ENCODE measurements around the gene ZC3H18.

Gene ZC3H18

DNA sequence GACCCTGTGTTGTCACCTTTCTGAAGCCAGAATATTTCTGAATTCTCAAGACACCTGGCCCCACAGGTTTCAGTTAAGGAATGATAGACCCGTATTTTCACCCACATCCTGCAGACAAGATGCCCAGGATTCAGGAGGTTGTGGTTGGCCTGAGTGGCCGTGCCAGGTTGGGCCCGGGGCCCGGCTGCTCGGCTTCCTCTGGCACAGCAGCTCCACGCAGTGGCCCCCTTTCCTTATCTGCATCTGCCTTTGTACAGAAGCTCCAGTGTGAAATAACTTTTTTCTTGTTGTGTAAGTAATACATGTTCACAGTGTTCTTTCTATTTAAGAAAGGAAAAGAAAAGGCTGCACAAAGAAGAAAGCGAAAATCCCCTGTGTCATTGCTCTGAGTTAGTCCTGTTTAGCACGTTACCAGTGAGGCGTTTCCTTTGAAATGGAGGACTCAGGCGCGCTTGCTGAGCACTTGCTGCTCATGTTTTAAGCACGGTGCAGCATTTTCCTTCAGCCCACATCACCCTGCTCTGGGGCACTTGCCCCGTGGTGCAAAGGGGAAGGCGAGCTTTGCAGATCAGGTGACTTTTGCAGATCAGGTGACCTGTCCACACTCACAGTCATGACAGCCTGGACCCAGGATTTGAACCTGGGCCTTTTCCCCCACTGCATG lies 12.8 kb downstream of the ZC3H18 start:
- no peak for DNase-seq (ENCODE audit: low read depth)

GRCh38 chr16:88584676-88585075 lies 14.5 kb downstream of the ZC3H18 start:
- no peak for DNase-seq (ENCODE audit: low read depth)

DNA sequence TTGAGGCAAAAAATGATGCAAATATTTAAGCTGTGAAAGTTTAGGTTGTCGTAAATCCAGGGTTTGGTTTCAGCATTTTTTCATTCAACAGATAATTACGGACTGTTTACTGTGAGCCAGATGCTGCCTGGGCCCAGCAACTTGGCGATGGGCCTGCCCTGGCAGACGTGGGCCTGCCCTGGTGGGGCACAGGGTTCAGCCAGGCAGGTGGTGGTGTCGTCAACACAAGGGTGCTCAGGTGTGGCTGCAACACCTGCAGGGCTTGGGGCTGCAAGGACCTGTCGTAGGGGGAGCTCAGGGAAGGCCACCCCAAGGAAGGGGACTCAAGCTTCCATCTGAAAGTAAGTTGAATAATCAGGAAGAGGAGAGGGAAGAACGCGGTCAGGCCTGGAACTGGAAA lies 15.1 kb downstream of the ZC3H18 start:
- no peak for DNase-seq (ENCODE audit: low read depth)

DNA sequence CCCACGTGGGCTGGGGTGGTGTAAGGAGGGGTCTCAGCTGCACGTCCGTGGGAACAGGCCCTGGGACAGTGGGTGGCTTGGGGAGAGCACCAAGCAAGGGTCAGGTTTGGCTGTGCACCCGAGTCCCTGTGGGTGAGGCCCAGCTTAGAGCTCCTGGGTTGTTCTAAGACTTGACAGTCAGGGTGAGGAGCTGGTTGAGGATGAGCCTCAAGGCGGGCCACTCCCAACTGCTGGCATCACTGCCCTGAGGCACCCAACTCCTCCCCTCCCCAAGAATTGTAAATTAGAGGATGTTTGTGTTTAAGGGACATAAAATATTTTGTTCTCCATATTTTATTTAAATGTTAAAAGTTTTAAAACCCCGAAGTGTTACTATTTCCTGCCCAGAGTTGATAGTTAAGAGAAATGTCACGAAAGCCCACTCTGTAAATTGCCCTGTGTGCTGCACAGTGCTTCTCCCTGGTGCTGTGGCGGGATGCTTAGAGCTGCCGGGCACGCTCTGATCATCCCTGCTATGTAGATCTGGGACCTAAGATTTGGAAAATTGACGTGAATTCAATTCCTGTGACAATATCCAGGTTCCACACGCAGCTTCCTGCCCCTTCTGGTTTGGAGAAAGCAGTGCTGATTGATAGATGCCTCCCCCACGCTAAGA lies 15.9 kb downstream of the ZC3H18 start:
- DNase-seq (ENCODE audit: low read depth) = no peak

GRCh38 chr16:88588148-88588547 lies 17.9 kb downstream of the ZC3H18 start:
- DNase-seq (ENCODE audit: low read depth) = no peak

- no peak for DNase-seq (ENCODE audit: low read depth)
Observed at GRCh38 chr16:88588754-88589153, 18.6 kb downstream of the ZC3H18 start.

DNA sequence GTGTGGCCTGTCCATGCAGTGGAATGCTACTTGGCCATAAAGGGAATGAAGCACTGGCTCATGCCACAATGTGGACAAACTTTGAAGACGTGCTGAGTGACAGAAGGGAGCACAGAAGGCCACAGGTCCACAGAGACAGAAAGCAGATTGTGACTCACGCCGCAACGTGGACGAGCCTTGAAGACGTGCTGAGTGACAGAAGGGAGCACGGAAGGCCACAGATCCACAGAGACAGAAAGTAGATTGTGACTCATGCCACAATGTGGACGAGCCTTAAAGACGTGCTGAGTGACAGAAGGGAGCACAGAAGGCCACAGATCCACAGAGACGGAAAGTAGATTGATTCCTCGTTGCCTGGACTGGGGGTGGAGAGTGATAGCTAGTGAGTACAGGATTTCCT lies 19.2 kb downstream of the ZC3H18 start:
- DNase-seq (ENCODE audit: low read depth) = no peak

- no peak for DNase-seq (ENCODE audit: low read depth)
Observed at GRCh38 chr16:88591577-88592021, 21.4 kb downstream of the ZC3H18 start.

- DNase-seq (ENCODE audit: low read depth) = no peak
Observed at GRCh38 chr16:88593061-88593460, 22.9 kb downstream of the ZC3H18 start.

DNA sequence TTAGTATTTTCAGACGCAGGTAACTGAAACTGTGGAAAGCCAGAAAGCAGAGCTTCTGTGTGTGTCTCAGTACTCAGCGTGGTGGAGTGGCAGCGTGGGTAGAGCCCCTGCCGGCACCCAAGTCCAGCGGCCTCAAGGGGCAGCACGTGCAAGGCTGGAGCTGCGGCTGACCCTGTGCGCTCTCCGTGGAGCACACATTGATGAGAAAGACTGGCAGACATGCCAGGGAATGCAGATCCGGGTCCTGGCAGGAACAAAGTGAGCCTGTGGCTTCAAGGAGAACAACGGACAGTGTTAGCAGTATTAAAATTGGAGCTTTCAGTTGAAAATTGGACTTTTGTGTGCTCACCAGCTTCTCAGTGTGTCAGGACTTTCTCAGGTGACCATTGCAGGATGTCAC lies 23.3 kb downstream of the ZC3H18 start:
- DNase-seq (ENCODE audit: low read depth) = no peak

DNA sequence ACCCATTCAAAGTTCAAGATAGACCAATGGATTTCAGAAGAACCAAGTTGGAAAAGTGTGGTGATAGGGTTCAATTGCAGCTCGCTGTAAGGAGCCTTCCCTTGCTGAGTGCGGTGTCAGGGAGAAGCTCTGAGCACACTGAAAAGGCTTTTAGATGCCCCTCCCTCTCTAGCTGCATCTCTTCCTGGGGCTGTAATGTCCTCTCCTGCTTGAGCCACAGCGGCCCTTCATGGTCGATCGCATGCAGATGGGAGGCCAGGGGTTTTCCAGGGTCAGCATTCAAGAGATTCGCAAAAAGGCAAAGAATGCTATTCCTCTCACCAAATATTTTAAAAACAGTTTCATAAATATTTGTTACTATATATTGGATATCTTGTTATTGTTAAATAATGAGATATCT lies 23.7 kb downstream of the ZC3H18 start:
- DNase-seq (ENCODE audit: low read depth) = no peak

DNA sequence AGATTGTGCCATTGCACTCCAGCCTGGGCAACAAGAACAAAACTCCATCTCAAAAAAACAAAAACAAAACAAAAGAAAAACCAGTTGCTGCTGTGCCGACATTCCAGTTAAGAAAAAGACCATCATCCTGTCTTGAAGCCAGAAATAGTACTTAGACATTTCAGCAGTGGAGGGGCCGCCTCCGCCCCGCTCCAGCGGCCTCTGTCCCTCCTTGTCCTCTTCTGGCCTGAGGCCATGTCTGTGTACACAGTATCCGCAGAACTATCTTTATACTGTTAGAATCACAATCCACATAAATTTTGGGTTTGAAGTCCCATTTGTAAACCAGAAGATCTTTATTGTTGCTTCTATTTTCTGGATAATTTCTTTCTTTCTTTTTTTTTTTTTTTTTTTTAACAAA lies 24.9 kb downstream of the ZC3H18 start:
- DNase-seq (ENCODE audit: low read depth) = no peak

DNA sequence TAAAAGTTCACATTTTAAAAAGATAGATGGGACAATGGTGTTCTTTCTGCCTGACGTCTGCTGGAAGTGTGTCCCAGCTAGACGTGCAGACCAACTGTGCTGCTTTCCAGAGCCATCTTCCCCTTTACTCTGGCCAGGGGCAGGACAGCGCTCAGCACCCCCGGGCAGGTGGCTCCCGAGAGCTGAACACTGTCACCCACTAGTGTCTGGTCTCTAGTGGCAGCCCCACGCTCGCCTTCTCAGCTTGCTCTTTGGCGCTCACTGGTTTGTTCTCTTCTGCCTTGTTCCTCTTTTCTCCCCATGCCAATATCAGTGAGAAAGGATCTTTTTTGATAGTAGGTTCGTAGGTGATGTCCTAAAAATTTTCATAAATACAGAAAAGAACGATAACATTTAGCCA lies 25.7 kb downstream of the ZC3H18 start:
- no peak for DNase-seq (ENCODE audit: low read depth)

DNA sequence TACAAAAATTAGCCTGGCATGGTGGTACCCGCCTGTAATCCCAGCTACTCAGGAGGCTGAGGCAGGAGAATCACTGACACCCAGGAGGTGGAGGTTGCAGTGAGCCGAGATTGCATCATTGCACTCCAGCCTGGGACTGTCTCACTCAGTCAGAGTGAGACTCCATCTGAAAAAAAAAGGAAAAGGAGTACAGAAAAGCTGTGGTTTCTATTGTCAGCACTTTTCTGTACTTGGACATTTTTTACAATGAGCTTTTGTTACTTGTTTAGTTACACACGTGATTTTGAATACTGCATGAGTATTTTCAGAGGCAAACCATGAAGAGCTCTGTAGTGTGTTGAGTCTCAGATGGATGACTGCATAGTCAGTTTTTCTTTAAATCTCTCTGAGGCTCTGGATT lies 26.3 kb downstream of the ZC3H18 start:
- DNase-seq (ENCODE audit: low read depth) = no peak

DNA sequence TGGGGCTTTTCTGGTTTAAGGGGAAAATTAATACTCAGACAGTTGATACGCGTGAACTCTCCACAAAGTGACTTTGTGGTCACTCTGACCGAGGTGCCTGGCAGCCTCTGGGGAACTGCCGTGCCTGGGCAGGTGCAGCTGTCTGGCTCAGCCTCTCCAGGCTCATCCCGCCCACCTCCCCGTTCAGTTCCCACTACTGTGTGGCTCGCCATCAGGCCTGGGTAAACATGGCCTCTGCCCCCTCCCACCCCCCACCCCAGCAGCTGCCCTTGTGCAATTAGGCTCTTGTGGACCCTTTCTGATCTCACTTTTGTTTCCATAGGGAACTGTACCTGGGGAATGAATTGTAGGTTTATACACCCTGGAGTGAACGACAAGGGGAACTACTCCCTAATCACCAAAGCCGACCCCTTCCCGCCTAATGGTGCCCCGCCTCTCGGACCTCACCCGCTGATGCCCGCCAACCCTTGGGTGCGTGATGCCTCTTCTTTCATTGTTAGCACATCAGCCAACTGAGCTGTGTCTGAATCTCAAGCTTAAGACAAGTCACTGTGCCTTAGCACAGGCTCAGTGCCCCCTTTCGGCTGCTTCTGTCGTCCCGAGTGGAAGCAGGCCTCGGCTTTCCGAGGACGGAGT lies 27.8 kb downstream of the ZC3H18 start:
- DNase-seq (ENCODE audit: low read depth) = no peak

GRCh38 chr16:88599092-88599733 lies 29.0 kb downstream of the ZC3H18 start:
- no peak for DNase-seq (ENCODE audit: low read depth)

DNA sequence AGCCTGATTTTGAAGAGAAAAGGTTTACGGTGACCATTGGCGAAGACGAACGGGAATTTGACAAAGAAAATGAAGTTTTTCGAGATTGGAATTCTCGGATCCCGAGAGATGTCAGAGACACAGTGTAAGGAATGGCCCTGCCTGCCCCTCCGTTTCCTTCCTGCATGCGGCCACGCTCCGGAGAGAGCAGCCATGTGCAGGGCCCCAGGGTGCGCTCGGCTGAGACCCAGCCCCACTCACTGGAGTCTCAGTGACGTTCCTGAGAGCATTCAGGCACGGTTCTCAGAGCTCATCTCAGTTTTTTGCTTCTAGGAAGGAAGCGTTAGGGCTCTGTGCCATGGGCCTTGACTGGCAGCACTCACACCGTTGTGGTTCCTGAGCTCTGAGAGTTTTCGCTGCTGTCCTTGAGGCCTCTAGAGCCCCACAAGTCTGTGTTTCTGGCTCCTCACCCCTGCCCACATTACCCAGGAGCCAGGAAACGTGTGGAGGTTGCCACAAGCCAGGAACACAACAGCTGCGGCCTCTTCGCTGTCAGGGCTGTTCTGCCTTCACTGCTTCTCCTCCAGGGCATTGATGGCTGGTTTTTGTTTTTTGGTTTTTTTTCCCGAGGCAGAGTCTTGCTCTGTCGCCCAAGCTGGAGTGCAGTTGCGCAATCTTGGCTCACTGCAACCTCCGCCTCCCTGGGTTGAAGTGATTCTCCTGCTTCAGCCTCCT lies 29.8 kb downstream of the ZC3H18 start:
- no peak for DNase-seq (ENCODE audit: low read depth)

GRCh38 chr16:88600539-88600896 lies 30.3 kb downstream of the ZC3H18 start:
- DNase-seq (ENCODE audit: low read depth) = no peak

DNA sequence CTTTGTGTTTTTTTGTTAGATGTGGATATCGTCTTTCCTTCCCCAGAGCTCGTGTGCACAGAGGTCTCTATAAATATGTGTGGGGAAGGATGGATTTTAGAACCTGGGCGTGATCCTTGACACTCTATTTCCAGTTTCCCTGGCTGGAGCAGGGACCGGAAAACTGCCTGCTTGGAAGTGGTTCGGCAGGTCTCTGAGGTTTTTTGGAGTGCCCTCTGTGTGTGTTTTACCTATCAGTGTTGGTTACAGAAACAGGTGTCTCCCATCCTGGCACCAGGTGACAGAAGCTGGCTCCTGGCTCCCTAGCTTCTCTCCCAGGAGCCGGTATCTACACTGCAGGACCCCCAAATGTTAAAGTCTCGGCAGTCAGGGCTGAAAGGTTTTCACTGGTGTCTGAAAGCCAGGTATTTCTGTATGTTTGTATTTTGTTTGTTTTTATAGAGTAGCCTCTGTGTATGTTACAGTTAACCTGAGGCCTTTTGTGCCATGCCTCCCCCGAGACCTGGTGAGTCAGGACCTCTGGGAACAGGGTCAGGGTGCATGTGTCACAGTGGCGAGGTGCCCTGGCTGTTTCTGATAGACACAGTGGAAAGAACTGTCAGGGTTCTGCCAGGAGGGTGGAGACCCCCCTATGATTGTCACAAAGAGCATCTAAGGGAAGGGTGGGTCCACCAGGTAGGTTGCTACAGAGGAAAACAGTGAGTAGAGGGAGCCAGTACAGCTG lies 31.3 kb downstream of the ZC3H18 start:
- no peak for DNase-seq (ENCODE audit: low read depth)

DNA sequence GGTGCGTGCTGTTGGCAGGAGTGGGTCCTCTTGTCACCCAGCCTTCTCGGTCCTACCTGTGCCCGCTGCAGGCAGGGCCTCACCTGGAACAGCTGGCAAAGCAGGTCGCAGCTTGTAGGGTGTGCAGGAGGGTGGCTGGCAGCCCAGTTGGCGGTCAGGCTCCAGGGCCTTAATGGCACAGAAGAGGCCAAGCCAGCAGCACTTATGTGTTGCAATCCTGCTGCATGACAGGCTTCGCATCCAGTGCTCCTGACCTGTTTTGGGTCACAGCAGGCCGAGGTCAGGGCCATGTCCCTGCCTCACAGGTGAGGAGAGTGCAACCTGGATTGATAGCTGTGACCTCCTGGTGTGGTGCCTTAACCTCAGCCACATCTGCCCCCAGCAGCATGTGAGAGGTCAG lies 31.9 kb downstream of the ZC3H18 start:
- no peak for DNase-seq (ENCODE audit: low read depth)

DNA sequence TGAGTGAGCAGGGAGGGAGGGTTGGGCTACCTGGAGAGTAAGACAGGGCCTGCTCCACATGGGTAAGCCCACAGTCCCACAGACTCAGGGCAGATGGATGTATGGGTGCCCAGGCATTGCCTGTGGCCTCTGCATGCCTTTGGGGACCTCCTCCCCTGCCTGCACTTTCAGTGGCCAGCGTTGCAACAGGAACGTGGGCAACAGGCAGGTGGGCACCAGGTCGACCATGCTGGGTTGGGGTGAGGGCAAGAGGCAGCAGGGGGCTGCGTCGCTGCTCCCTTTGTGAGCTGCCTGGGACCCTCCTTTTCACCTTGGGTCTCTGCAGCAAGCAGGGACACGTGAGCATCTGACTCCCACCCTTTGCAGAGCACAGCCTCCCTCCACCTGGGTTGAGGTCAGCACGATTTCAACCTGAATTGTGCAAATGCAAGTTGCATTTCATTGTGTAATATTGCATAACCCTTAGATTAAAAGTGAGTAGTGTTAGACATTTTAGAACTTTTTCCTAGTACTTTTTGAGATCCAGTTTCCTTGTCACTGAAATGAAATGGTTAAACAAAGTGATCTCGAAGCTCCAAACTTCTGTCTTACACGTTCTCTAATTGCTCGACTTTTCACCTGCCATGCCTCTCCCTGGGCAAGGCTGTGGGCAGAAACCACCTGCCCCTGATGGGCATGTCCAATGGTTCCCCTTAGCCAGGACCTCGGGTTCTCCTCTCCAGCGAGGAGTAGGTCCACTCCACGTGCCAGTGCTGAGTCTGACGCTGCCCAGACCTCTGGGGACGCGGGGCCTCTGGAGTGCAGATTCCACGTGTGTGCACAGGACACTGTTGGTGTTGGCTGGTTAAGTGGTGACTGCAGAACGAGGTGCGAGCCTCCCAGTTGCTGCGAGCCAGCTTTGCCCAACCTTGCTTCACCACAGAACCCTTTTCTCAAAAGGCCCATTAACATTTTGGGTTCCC lies 35.3 kb downstream of the ZC3H18 start:
- DNase-seq (ENCODE audit: low read depth) = no peak
